ENCODE data around the gene ART1.

GRCh38 chr11:3662856-3663255 is 17.9 kb downstream of the ART1 start:
- TF ChIP-seq, protein P1, sequence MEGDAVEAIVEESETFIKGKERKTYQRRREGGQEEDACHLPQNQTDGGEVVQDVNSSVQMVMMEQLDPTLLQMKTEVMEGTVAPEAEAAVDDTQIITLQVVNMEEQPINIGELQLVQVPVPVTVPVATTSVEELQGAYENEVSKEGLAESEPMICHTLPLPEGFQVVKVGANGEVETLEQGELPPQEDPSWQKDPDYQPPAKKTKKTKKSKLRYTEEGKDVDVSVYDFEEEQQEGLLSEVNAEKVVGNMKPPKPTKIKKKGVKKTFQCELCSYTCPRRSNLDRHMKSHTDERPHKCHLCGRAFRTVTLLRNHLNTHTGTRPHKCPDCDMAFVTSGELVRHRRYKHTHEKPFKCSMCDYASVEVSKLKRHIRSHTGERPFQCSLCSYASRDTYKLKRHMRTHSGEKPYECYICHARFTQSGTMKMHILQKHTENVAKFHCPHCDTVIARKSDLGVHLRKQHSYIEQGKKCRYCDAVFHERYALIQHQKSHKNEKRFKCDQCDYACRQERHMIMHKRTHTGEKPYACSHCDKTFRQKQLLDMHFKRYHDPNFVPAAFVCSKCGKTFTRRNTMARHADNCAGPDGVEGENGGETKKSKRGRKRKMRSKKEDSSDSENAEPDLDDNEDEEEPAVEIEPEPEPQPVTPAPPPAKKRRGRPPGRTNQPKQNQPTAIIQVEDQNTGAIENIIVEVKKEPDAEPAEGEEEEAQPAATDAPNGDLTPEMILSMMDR (IDR thresholded peaks at IDR 0.05) = no peak
- TF ChIP-seq ZFX (IDR thresholded peaks at IDR 0.05; ENCODE audit: borderline replicate concordance) = no peak
